IPS-NIHi7 (cell line): ENCODE data around the gene CFAP298.

Experiments
- DNase-seq: peaks from one replicate; pipeline ENCODE4 v3.0.0; 2012; ENCODE audit warnings: mixed read lengths; ENCODE audit errors: extremely low spot score

The CFAP298 gene

DNA sequence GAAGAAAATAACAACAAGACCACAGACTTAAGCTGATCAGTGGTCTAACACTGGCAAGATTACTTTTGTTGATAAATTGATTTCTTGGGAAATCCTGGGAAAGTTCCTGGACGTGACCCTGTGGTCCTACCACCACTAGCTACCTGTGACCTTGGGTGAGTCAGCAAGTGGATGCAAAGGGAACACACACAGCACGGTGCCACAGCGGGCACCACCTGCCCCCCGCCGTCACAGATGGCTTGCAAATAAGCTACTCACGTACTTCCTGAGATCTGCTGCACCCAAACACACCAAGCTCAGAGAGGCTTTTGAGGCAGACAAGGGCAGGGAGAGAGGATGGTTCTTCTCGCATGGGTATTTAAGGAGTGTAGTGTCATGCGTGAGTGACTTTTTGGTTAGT lies 12.7 kb downstream of the CFAP298 start:
- DNase-seq = no peak

- no peak for DNase-seq
Measured at GRCh38 chr21:32599091-32599490, 13.1 kb downstream of the CFAP298 start.

DNA sequence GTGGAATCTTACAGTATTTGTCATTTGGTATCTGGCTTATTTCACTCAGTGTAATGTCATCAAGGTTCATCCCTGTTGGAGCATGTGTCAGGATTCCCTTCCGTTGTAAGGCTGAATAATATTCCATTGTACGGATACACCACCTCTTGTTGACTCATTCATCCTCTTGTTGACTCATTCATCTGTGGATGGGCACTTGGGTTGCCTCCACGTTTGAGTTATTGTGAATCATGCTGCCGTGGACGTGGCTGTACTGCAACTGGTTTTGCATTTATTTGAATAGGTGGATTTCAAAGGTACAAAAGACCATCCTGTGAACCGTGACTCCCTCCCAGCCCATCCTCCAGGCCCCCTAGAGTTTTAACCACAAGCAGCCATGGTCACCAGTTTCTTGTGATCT lies 15.0 kb downstream of the CFAP298 start:
- DNase-seq = no peak

- no peak for DNase-seq
Measured at GRCh38 chr21:32595431-32595830, 16.7 kb downstream of the CFAP298 start.

- DNase-seq = no peak
Measured at GRCh38 chr21:32593690-32594089, 18.5 kb downstream of the CFAP298 start.

GRCh38 chr21:32592929-32593502 lies 19.2 kb downstream of the CFAP298 start:
- no peak for DNase-seq

GRCh38 chr21:32590130-32590529 lies 22.0 kb downstream of the CFAP298 start:
- DNase-seq = no peak

- DNase-seq = no peak
Measured at GRCh38 chr21:32587651-32588050, 24.5 kb downstream of the CFAP298 start.

DNA sequence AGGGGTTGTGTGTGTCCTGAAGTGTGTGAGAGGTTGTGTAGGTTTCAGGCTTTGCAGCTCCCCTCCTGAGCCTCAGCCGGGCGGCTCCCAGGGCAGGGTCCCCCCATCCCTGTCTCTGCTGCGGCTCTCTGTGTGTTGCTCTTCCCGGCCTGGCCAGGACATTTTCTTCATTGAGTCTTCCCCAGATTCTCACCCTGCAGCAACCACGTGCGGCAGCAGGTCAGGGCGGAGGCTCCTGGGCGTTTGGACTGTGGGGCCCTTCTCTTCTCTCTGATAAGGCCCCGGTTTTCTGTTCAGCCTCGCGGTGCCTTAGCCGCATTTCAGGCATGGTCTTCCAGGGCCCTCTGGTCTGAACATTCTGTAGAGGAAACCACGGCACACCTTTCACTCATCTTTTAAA lies 25.1 kb downstream of the CFAP298 start:
- no peak for DNase-seq

DNA sequence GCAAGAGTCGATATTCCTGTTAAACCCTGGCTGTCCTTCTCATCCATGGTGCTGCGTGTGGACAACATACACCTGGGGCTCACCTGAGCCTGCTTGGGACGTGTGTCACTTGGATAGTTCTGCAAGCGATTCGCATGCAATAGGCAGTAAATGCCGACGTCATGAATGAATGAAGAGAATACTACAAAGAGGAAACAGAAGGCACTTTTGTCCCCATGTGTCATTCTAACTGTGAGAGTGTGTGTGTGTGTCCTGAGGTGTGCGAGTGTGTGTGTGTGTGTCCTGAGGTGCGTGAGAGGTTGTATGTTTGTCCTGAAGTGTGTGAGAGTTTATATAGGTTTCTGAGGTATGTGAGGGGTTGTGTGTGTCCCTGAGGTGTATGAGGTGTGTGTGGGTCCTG lies 26.2 kb downstream of the CFAP298 start:
- DNase-seq = no peak

DNA sequence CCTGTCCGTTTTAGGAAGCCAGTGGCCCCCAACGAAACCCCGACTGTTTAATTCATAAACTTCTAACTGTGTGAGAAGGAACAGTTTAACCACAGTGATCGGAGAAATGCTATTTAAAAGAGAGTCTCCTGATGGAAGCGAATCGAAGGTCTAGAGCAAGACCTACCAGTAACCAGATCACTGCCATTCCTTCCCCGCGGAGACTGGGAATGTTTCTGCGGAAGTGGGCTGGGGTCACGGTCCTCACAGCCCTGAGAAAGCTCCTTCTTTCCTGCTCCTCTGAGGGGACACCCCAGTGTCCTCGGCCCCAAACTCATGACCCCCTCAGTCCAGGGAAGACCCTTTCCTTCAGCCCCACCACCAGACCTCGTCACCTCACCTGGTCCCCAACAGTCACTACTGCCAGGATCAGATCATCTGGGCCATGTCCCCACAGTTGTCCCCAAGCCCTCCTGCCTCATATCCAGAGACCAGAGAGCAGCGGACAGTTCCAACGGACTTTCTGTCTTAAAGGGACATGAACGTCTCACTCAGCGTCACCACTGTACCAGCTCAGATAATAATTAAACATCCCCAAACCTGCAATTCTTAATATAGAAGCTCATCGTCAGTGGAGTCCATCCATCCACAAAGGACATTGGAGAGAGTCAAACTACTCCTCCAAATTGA lies 27.0 kb downstream of the CFAP298 start, which contains the start of gene TCP10L:
TSS of gene TCP10L (minus strand) at position 482 of the 669 bp plus-strand sequence. CDS start 1,219 bp downstream, outside the sequence.
- no peak for DNase-seq

DNA sequence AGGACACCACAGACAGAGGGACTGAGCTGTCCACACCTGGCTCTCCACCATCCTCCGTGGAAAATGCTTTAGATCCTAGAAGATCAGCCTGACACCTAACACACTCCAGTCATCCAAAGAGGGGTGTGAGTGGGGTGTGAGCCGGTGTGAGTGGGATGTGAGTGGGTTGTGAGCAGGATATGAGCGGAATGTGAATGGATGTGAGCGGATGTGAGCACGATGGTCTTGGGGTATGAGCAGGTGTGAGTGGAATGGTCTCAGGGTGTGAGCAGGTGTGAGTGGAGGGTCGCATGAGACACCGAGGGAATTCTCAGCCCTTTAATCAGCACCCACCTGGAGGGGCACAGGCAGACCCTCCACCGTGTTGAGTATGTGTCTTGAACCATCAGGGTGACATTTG lies 27.7 kb downstream of the CFAP298 start:
- DNase-seq = no peak

GRCh38 chr21:32581732-32582131 lies 30.4 kb downstream of the CFAP298 start:
- DNase-seq = no peak

- no peak for DNase-seq
Measured at GRCh38 chr21:32580949-32581348, 31.2 kb downstream of the CFAP298 start.

DNA sequence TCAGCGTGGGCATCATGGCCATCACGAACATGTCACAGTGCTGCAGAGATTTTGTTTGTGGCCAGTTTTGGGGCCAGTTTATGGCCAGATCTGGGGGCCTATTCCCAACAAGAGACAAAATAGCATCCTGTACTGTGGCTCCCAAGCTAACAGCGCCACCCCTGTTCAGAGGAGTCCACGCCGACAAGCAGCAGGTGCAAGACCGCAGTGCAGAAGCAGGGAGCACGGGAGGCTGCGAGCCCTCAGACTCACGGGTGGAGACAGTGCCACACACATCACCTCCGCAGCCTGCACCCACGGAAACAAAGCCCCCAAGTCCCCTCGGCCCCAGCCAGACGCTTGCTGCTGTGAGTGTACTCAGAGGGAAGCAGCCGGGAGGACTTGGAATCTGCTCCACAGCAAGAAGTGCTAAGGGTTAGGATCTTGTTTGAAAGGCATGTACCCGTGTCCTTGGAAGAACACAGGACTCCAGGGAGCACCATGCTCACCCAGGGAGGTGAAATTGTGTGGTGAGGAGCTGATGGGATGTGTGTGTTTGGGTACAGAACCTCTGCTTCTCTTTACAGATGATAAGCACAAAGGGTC lies 34.0 kb downstream of the CFAP298 start:
- peak; percentile 46 for DNase-seq

DNA sequence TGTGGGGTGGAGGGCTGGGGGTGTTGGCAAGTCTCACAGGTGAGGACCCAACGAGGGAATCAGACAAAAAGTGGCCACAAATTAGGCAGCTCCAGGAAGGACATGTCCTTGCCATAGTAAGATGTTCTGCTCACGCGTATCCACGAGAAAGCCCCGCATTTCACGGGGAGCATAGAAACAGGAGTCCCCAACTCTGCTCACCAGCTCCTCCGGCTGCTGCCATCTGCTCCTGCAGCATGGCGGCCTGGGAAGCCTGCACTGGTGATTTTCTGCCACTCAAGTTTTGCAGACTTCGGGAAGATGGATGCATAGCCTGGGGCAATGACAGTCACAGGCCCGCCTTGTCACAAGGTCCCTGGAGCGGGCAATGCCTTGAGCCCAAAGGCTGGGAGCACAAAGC lies 36.2 kb downstream of the CFAP298 start:
- DNase-seq = no peak

GRCh38 chr21:32574946-32575925 lies 36.9 kb downstream of the CFAP298 start:
- no peak for DNase-seq

DNA sequence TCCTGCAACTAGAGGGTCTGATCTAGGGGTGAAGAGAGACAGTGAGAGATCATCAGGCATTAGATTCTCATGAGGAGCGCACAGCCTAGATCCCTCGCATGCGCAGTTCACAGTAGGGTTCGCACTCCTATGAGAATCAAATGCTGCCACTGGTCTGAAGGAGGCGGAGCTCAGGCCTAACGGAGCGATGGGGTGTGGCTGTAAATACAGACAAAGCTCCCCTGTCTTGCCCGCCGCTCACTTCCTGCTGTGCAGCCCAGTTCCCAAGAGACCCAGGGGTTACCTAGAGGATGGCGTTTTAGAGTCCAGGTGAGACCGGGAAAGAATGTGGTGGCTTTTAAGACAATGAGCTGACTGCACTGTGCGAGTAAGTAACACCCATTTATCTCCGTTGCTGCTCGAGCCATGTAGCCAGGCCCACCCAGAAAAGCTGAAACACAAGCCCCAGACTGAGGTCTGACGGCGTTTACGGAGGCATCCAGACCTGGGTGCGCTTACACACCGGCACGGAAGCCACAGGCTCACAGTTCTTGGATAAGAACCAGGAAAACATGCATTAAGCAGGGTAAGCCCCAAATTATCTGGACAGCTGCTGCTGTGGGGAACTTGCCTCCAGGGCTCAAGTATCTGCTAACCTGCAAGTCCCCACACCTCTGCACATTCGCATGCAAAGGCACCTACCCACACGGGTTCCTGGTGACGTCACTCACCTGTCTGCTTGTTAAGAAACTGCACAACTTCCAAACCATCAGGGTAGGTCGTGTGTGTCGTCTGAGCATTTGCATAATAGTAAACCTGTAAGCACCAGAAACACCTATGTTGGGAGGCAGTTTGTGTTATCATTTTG lies 39.4 kb downstream of the CFAP298 start:
- DNase-seq = no peak

DNA sequence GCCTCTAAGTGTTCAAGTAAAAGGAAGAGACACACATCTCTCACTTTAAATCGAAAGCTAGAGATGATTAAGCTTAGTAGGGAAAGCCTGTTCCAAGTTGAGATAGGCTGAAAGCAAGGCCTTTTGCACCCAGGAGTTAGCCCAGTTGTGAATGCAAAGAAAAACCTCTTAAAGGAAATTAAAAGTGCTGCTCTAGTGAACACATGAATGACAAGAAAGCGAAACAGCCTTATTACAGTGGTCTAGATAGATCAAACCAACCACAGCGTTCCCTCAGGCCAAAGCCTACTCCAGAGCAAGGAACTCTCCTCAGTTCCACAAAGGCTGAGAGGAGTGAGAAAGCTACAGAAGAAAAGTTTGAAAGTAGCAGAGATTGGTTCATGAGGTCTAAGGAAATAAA lies 41.7 kb downstream of the CFAP298 start:
- DNase-seq = no peak

DNA sequence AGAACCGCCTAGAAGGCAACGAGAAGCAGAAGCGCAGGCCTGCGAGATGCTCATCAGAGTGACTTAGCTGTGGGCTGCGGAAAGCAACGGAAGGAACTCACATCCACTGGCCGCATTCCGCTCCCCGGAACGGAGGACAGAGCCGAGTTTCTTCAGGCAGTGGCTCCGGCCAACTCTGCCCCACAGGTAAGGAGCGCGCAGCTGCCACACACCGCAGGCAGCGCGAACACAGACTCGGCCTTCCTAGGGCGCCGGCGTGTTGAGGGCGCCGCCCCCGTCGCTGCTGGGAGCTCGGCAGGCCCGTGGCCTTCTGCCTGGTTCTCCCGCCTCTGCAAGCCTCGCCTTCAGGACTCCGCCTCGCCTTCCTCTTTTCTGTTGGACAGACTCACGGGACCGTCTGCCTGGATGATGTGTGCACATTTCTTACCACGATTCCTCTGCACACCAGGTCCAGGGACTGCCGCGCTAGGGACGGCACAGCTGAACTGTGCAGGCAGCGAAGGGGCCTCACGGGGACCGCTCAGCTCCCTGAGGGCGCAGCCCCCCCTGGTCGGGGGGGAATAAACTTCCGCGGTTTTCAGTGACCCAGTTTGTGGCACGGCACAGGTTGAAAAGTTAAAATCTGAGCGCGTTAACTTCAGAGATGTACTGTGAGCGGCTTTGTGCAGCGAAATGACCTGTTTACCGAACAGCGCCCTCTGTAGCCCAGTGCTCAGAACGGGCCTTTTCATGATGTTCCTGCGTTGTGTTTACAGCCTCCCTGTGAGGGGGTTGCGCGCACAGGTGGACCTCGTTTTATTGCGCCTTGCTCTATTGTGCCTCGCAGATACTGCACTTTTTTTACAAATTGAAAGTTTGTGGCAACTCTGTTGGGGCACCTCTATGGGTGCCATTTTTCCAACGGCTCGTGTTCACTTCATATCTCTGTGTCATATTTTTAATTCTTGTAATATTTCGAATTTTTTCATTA lies 42.6 kb downstream of the CFAP298 start:
- DNase-seq = peak; percentile 81
